ENCODE results near the gene NUMB. TPM values are rescaled to one million over a fixed set of nuclear protein-coding genes. Genes with fewer than 3 reads are reported as not detected.

NUMB gene
- total and polyA plus RNA-seq, 4 donors: 21.2 to 45.8 (median 26.1) TPM

- H3K4me3 ChIP-seq (ENCODE audit: low read depth in 1 of 3, low read length in 3 of 3): no peak overlapping the region
- no peak for TF ChIP-seq EGR1 (IDR thresholded peaks at IDR 0.05; ENCODE audit: low read depth in 2 of 2)
- no peak for TF ChIP-seq ZBTB33 (IDR thresholded peaks at IDR 0.05)
- TF ChIP-seq CTCF (IDR thresholded peaks at IDR 0.05; ENCODE audit: low read depth, low read length, missing input control): no peak
- TF ChIP-seq TAF1 (conservative IDR thresholded peaks at IDR 0.05): no peak
- TF ChIP-seq RXRA (IDR thresholded peaks at IDR 0.05): no peak
- TF ChIP-seq YY1 (IDR thresholded peaks at IDR 0.05): no peak
- no peak for TF ChIP-seq REST (IDR thresholded peaks at IDR 0.05)
- no peak for TF ChIP-seq FOXA1 (IDR thresholded peaks at IDR 0.05)
- TF ChIP-seq HNF4A (conservative IDR thresholded peaks at IDR 0.05): no peak
- TF ChIP-seq SP1 (IDR thresholded peaks at IDR 0.05): no peak
- TF ChIP-seq MAX (IDR thresholded peaks at IDR 0.05): no peak
- TF ChIP-seq ATF3 (IDR thresholded peaks at IDR 0.05): no peak
- no peak for TF ChIP-seq HNF4G (IDR thresholded peaks at IDR 0.05)
- no peak for TF ChIP-seq FOXA2 (IDR thresholded peaks at IDR 0.05)
- TF ChIP-seq RAD21 (IDR thresholded peaks at IDR 0.05): no peak
- no peaks in the 10 kb centered on the region for H3K27me3 ChIP-seq (ENCODE audit: control insufficient read depth in 4 of 4, insufficient read depth in 4 of 4, low read length in 3 of 4)
- 92% methylated on average over 13 of the region's 13 CpGs for WGBS
- peaks cover 0 to 2% (median 0%) of the 10 kb centered on the region in 4 donors for H3K4me1 ChIP-seq (ENCODE audit: control insufficient read depth in 4 of 4, insufficient read depth in 4 of 4, low read length in 3 of 4)
- no peaks in the 10 kb centered on the region for H3K9me3 ChIP-seq (ENCODE audit: control insufficient read depth in 4 of 4, low read length in 3 of 4)
- no peak overlapping the region for H3K27ac ChIP-seq (ENCODE audit: low read depth in 1 of 2, low read length in 2 of 2)
- no peak overlapping the region for H3K9ac ChIP-seq (ENCODE audit: low read depth in 1 of 2, low read length in 2 of 2)
- no peak for DNase-seq (ENCODE audit: low spot score)
- no peaks in the 10 kb centered on the region for H3K36me3 ChIP-seq (ENCODE audit: control insufficient read depth in 4 of 4, insufficient read depth in 3 of 4, low read depth in 1 of 4, low read length in 3 of 4)
These were observed 208.6 kb downstream of the NUMB start for GRCh38 chr14:73249564-73250316.

GRCh38 chr14:73249108-73249507 lies 209.2 kb downstream of the NUMB start:
- no peaks in the 10 kb centered on the region for H3K9me3 ChIP-seq (ENCODE audit: control insufficient read depth in 4 of 4, low read length in 3 of 4)
- peaks cover 0 to 2% (median 0%) of the 10 kb centered on the region in 4 donors for H3K4me1 ChIP-seq (ENCODE audit: control insufficient read depth in 4 of 4, insufficient read depth in 4 of 4, low read length in 3 of 4)
- no peaks in the 10 kb centered on the region for H3K36me3 ChIP-seq (ENCODE audit: control insufficient read depth in 4 of 4, insufficient read depth in 3 of 4, low read depth in 1 of 4, low read length in 3 of 4)
- TF ChIP-seq RXRA (IDR thresholded peaks at IDR 0.05): no peak
- TF ChIP-seq ATF3 (IDR thresholded peaks at IDR 0.05): no peak
- TF ChIP-seq EGR1 (IDR thresholded peaks at IDR 0.05; ENCODE audit: low read depth in 2 of 2): no peak
- TF ChIP-seq FOXA2 (IDR thresholded peaks at IDR 0.05): no peak
- TF ChIP-seq TAF1 (conservative IDR thresholded peaks at IDR 0.05): no peak
- no peak for TF ChIP-seq HNF4A (conservative IDR thresholded peaks at IDR 0.05)
- no peak for TF ChIP-seq MAX (IDR thresholded peaks at IDR 0.05)
- no peak for TF ChIP-seq YY1 (IDR thresholded peaks at IDR 0.05)
- TF ChIP-seq NR2F2 (IDR thresholded peaks at IDR 0.05): no peak
- TF ChIP-seq RAD21 (IDR thresholded peaks at IDR 0.05): no peak
- TF ChIP-seq SP1 (IDR thresholded peaks at IDR 0.05): no peak
- TF ChIP-seq REST (IDR thresholded peaks at IDR 0.05): no peak
- no peak for TF ChIP-seq JUND (IDR thresholded peaks at IDR 0.05)
- no peak for TF ChIP-seq HNF4G (IDR thresholded peaks at IDR 0.05)
- no peaks in the 10 kb centered on the region for H3K27me3 ChIP-seq (ENCODE audit: control insufficient read depth in 4 of 4, insufficient read depth in 4 of 4, low read length in 3 of 4)
- DNase-seq (ENCODE audit: low spot score): no peak
- H3K9ac ChIP-seq (ENCODE audit: low read depth in 1 of 2, low read length in 2 of 2): no peak overlapping the region
- WGBS: 98% methylated on average over 1 of the region's 1 CpG
- H3K27ac ChIP-seq (ENCODE audit: low read depth in 1 of 2, low read length in 2 of 2): no peak overlapping the region
- H3K4me3 ChIP-seq (ENCODE audit: low read depth in 1 of 3, low read length in 3 of 3): no peak overlapping the region
